ENCODE data around the gene PI4KB. TPM values are rescaled to one million over a fixed set of nuclear protein-coding genes. Genes with fewer than 3 reads are reported as not detected.
A peak's percentile ranks its signal among the peaks of the same experiment; 100 is the strongest.

PI4KB gene
- total and polyA plus RNA-seq, 2 of the 13 experiments (the other 11 are each of a cell fraction or from before 2014, with no cell fraction given): 19.5 to 29.3 TPM

DNA sequence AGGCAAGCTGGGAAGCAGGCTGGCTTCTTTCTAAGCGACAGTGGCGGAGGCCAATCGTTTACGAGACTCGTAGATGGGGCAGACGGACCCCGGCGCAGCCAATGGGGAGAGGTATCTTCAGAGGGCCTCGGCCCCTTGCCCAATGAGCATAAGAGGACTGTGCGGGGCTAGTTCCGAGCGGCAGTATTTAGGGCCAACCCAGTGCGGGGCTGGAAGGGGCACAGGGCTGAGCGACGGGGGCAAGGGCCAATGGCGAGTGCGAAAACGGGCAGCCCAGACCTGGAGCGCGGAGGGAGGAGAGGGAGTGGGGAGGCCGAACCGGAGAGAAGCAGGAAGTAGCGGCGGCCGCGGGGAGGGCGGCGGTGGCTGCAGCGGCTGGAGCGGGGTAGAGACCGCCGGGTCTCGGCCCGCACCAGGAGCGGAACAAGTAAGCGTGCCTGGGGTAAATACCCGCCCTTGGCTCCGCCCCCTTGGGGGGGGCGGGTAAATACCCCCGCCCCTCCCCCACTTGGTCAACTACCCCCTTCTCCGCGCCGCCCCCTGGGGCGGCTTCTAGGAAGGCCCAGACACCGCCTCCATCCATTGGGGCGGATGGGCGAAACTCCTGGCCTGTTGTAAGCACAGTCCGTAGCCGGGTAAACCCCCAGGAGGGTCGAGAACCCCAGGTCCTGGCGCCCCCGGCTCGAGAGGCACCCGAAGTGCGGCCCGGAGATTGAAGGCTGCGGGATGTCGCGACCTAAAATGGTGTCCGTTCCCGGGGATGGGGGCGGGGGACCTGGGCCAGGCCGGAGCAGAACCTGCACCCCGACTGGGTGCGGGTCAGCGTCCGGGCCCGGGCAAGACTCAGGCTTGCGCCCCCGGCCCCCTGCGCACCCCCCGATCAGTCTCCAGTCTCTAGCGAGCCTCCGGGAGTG is 45.0 kb downstream of the PI4KB start, which contains the start of gene ZNF687 (continued):
- TF ChIP-seq ASH2L (IDR thresholded peaks at IDR 0.05; ENCODE audit: insufficient read length, low read depth, low read length) (peak; percentile 7), ZNF605 (CRISPR knock-in tag; IDR thresholded peaks at IDR 0.05) (peak; percentile 7; the same call in 1 of the 2 replicates), YY1 (IDR thresholded peaks at IDR 0.05; ENCODE audit: insufficient read depth, insufficient replicate concordance, low read depth, low read length) (peak; percentile 63), TMF1 (CRISPR knock-in tag; IDR thresholded peaks at IDR 0.05; ENCODE audit: low read depth) (no peak), GPBP1L1 (CRISPR knock-in tag; IDR thresholded peaks at IDR 0.05) (no peak), ZNF331 (CRISPR knock-in tag; IDR thresholded peaks at IDR 0.05) (peak; percentile 15; the same call in 1 of the 2 replicates), ZNF724P (CRISPR knock-in tag; IDR thresholded peaks at IDR 0.05; ENCODE audit: borderline replicate concordance) (no peak), ESRRA (CRISPR knock-in tag; IDR thresholded peaks at IDR 0.05; ENCODE audit: low read depth) (0 out of 2 replicates have a peak, but pooled peaks have one; percentile 5), TFAP4 (IDR thresholded peaks at IDR 0.05; ENCODE audit: borderline replicate concordance, low read depth) (peak; percentile 38; the same call in 1 of the 2 replicates), TAF1 (CRISPR knock-in tag; IDR thresholded peaks at IDR 0.05) (peak; percentile 33; the same call in 1 of the 2 replicates), NCOA1 (CRISPR knock-in tag; IDR thresholded peaks at IDR 0.05) (peak; percentile 13; the same call in 1 of the 2 replicates), NFE2 (CRISPR knock-in tag; IDR thresholded peaks at IDR 0.05) (no peak), ZNF124 (CRISPR knock-in tag; IDR thresholded peaks at IDR 0.05) (no peak), TSC22D2 (CRISPR knock-in tag; IDR thresholded peaks at IDR 0.05; ENCODE audit: borderline replicate concordance) (no peak)
- TF ChIP-seq, protein P1, sequence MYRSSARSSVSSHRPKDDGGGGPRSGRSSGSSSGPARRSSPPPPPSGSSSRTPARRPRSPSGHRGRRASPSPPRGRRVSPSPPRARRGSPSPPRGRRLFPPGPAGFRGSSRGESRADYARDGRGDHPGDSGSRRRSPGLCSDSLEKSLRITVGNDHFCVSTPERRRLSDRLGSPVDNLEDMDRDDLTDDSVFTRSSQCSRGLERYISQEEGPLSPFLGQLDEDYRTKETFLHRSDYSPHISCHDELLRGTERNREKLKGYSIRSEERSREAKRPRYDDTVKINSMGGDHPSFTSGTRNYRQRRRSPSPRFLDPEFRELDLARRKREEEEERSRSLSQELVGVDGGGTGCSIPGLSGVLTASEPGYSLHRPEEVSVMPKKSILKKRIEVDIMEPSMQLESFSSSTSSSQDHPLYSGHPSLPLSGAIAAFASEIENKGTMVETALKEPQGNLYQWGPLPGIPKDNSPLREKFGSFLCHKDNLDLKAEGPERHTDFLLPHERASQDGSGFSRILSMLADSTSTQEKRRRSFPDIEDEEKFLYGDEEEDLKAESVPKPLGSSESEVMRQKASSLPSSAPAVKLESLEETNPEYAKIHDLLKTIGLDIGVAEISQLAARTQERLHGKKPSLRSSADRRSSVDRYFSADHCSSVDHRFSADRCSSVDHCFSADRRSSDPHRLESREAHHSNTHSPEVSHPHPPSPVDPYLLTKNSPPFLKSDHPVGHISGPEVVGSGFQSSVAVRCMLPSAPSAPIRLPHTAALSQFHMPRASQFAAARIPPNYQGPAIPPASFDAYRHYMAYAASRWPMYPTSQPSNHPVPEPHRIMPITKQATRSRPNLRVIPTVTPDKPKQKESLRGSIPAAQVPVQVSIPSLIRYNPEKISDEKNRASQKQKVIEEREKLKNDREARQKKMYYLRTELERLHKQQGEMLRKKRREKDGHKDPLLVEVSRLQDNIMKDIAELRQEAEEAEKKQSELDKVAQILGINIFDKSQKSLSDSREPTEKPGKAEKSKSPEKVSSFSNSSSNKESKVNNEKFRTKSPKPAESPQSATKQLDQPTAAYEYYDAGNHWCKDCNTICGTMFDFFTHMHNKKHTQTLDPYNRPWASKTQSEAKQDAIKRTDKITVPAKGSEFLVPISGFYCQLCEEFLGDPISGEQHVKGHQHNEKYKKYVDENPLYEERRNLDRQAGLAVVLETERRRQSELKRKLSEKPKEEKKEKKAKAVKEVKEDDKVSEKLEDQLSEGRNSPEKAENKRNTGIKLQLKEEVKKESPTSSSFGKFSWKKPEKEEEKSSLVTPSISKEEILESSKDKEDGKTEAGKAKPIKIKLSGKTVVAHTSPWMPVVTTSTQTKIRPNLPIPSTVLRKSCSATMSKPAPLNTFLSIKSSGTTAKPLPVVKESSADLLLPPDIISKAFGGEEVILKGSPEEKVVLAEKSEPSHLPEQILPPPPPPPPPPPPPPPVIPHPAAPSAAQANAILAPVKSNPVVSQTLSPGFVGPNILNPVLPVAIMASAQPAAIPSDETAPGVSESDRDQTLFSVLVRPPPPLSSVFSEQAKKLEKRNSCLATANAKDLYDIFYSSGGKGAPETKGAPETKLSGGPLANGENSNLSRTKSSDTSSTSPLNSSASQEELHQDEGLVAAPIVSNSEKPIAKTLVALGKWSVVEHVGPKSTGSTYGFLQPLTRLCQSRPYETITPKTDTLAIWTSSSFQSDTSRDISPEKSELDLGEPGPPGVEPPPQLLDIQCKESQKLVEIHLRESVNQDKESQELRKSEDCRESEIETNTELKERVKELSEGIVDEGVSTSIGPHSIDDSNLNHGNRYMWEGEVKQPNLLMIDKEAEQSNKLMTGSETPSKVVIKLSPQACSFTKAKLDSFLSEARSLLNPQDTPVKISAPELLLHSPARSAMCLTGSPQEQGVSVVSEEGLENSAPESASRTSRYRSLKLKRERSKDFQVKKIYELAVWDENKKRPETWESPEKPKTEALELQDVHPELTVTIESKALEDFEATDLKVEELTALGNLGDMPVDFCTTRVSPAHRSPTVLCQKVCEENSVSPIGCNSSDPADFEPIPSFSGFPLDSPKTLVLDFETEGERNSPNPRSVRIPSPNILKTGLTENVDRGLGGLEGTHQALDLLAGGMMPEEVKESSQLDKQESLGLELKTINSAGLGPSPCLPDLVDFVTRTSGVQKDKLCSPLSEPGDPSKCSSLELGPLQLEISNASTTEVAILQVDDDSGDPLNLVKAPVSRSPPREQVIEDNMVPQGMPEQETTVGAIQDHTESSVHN (CRISPR knock-in tag; IDR thresholded peaks at IDR 0.05): no peak

Data from HepG2 (cell line).